CD14-positive monocyte (primary cell): ENCODE measurements around the gene S100A14. TPM values are rescaled to one million over a fixed set of nuclear protein-coding genes. Genes with fewer than 3 reads are reported as not detected.

ENCODE experiments used
- DNase-seq, 3 donors: peaks; one replicate each; pipeline ENCODE4 v3.0.0-alpha.2; 2011 to 2022
- H2AFZ ChIP-seq: 2 replicates; pipeline ENCODE4 v1.6.0; 2012; ENCODE audit warnings: mild to moderate bottlenecking, low read depth, low read length, inconsistent platforms; ENCODE audit not compliant: insufficient read depth, poor library complexity, severe bottlenecking
- H3K27ac ChIP-seq, 2 donors: 1 replicate in 1 of 2; 2 replicates in 1 of 2; pipeline ENCODE4 v1.5.1; 2012 to 2013; ENCODE audit warnings: low read length in 2 of 2, control low read depth in 1 of 2, inconsistent platforms in 1 of 2, low read depth in 1 of 2, mild to moderate bottlenecking in 1 of 2
- H3K27me3 ChIP-seq, 2 donors: one replicate each; pipeline versions ENCODE4 v1.6.0 to v1.6.1; 2011 to 2013; ENCODE audit warnings: low read length in 2 of 2; ENCODE audit not compliant: control insufficient read depth in 2 of 2, insufficient read depth in 2 of 2
- H3K36me3 ChIP-seq, 2 donors: replicated peaks in 1 of 2; 1 replicate in 1 of 2; 2 replicates in 1 of 2; pipeline versions ENCODE4 v1.5.1 to v1.6.1; 2012 to 2013; ENCODE audit warnings: low read length in 2 of 2, control low read depth in 1 of 2, inconsistent platforms in 1 of 2, mild to moderate bottlenecking in 1 of 2; ENCODE audit not compliant: insufficient read depth in 2 of 2, control insufficient read depth in 1 of 2
- H3K4me1 ChIP-seq, 2 donors: 1 replicate in 1 of 2; 2 replicates in 1 of 2; pipeline versions ENCODE4 v1.5.1 to v1.6.1; 2012 to 2013; ENCODE audit warnings: low read length in 2 of 2, control low read depth in 1 of 2, inconsistent platforms in 1 of 2, mild to moderate bottlenecking in 1 of 2, moderate library complexity in 1 of 2; ENCODE audit not compliant: insufficient read depth in 2 of 2, control insufficient read depth in 1 of 2
- H3K4me2 ChIP-seq: replicated peaks from 2 replicates; pipeline ENCODE3; 2012; ENCODE audit warnings: low read length, moderate library complexity, mild to moderate bottlenecking; ENCODE audit not compliant: poor library complexity, severe bottlenecking; ENCODE audit errors: extremely low read depth
- H3K4me3 ChIP-seq, 3 experiments: fragments of 200-600 bp in 1 of 3; sonication (generic) in 1 of 3; replicated peaks in 1 of 3; 1 replicate in 2 of 3; 2 replicates in 1 of 3; pipeline ENCODE4 v1.5.1; 2011 to 2013; ENCODE audit warnings: low read length in 3 of 3, mild to moderate bottlenecking in 3 of 3, control low read depth in 2 of 3, low read depth in 2 of 3, inconsistent platforms in 1 of 3, moderate library complexity in 1 of 3
- H3K79me2 ChIP-seq: 2 replicates; pipeline ENCODE4 v1.6.0; 2012; ENCODE audit warnings: mild to moderate bottlenecking, control low read depth, inconsistent platforms, low read length, moderate library complexity; ENCODE audit not compliant: insufficient read depth
- H3K9ac ChIP-seq: 2 replicates; pipeline ENCODE4 v1.6.0; 2017; ENCODE audit warnings: low read length, mild to moderate bottlenecking; ENCODE audit not compliant: insufficient read depth, poor library complexity, severe bottlenecking
- H3K9me3 ChIP-seq, 2 donors: replicated peaks in 1 of 2; 1 replicate in 1 of 2; 2 replicates in 1 of 2; pipeline versions ENCODE4 v1.5.1 to v1.6.1; 2012 to 2013; ENCODE audit warnings: low read length in 2 of 2, control low read depth in 1 of 2; ENCODE audit not compliant: control insufficient read depth in 1 of 2, insufficient read depth in 1 of 2
- H4K20me1 ChIP-seq: 2 replicates; pipeline ENCODE4 v1.6.0; 2012; ENCODE audit warnings: mild to moderate bottlenecking, low read length, control low read depth, moderate library complexity; ENCODE audit not compliant: insufficient read depth
- H3K27ac Mint-ChIP-seq, 7 donors: one replicate each; pipeline ENCODE4 v1.8.0; 2020; ENCODE audit warnings: mild to moderate bottlenecking in 7 of 7, mixed read lengths in 7 of 7, moderate library complexity in 6 of 7, inconsistent platforms in 2 of 7
- H3K27me3 Mint-ChIP-seq, 3 donors: one replicate each; pipeline ENCODE4 v1.8.0; 2021 to 2022; ENCODE audit warnings: low read depth in 3 of 3, mild to moderate bottlenecking in 3 of 3, mixed read lengths in 3 of 3, moderate library complexity in 3 of 3, inconsistent platforms in 1 of 3
- H3K36me3 Mint-ChIP-seq, 2 donors: one replicate each; pipeline ENCODE4 v1.8.0; 2020; ENCODE audit warnings: mixed read lengths in 2 of 2, inconsistent platforms in 1 of 2, mild to moderate bottlenecking in 1 of 2
- H3K4me1 Mint-ChIP-seq: one replicate; pipeline ENCODE4 v1.8.0; 2020; ENCODE audit warnings: mild to moderate bottlenecking, mixed read lengths
- H3K4me3 Mint-ChIP-seq, 2 donors: one replicate each; pipeline ENCODE4 v1.8.0; 2020; ENCODE audit warnings: mild to moderate bottlenecking in 2 of 2, mixed read lengths in 2 of 2, moderate library complexity in 1 of 2
- H3K9me3 Mint-ChIP-seq, 7 donors: one replicate each; pipeline ENCODE4 v1.8.0; 2020 to 2022; ENCODE audit warnings: mixed read lengths in 7 of 7, mild to moderate bottlenecking in 6 of 7, moderate library complexity in 6 of 7, inconsistent platforms in 2 of 7
- WGBS: methylation state at CpG from one replicate; pipeline ENCODE4 v1.1.5; 2013; ENCODE audit warnings: missing lambda C conversion rate; ENCODE audit not compliant: insufficient coverage; 5-methylcytosine and 5-hydroxymethylcytosine counted together
- intact Hi-C, 2 donors: fragments of 100-400 bp; cut with micrococcal nuclease; formaldehyde crosslinking; loops; one replicate each; pipeline versions ENCODE4 v1.15.0 to v1.15.1; 2023
- polyA plus RNA-seq, 3 donors: library from polyadenylated mRNA; depleted of rRNA in 1 of 3; unstranded in 2 of 3; stranded (reverse) in 1 of 3; fragments of 300-500 nt in 2 of 3; fragments of >200 nt in 1 of 3; fragmentation: Illumina TruSeq in 2 of 3; gene quantifications; 1 replicate in 2 of 3; 2 replicates in 1 of 3; pipeline ENCODE4 v1.2.3, GENCODE V29; 2012 to 2021
- TF ChIP-seq, protein P1 (sequence below): fragments of 200-600 bp; IDR thresholded peaks from one replicate; pipeline ENCODE4 v1.8.0; 2022; ENCODE audit warnings: antibody characterized with exemption, mild to moderate bottlenecking

S100A14 gene
- polyA plus RNA-seq, 3 donors = 0.08 TPM; not detected in 2

DNA sequence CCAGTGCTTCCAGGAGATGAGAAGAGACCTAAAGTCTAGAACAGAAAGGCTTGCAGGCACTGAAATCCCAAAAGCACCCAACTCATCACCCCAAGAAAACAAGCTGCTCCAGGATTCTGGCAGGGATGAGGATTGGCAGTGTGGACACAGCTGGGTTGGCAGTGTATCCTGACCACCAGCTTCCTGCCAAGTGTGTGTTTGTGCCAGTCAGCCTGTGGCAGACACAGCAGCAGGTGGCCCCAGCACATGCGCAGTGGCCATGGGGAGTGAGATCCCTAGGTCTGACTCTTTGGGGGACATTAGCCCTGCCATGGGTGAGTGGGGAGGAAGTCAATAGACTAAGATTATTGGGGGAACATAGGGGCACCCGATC, 33.7 kb upstream of the S100A14 start:
- Histone ChIP-seq H3K4me3 (no peak overlapping the region), H3K9ac (no peak overlapping the region), H3K4me2 (no peak overlapping the region), H2AFZ (no peak overlapping the region), H3K4me1 (peaks cover 40 to 46% of the 10 kb centered on the region in 2 donors), H3K27me3 (no peaks in the 10 kb centered on the region), H3K79me2 (peaks cover 11% of the 10 kb centered on the region), H3K36me3 (peaks cover 10 to 15% of the 10 kb centered on the region in 2 donors), H3K9me3 (no peaks in the 10 kb centered on the region), H4K20me1 (peaks cover 10% of the 10 kb centered on the region), H3K27ac (no peak overlapping the region)
- Mint-ChIP-seq H3K36me3 (peaks cover 18 to 19% of the 10 kb centered on the region in 2 donors), H3K27ac (no peak overlapping the region), H3K4me3 (no peak overlapping the region), H3K4me1 (peaks cover 44% of the 10 kb centered on the region), H3K27me3 (peaks cover 0 to 2% (median 2%) of the 10 kb centered on the region in 3 donors), H3K9me3 (peaks cover 0 to 2% (median 0%) of the 10 kb centered on the region in 7 donors)
- TF ChIP-seq, protein P1, sequence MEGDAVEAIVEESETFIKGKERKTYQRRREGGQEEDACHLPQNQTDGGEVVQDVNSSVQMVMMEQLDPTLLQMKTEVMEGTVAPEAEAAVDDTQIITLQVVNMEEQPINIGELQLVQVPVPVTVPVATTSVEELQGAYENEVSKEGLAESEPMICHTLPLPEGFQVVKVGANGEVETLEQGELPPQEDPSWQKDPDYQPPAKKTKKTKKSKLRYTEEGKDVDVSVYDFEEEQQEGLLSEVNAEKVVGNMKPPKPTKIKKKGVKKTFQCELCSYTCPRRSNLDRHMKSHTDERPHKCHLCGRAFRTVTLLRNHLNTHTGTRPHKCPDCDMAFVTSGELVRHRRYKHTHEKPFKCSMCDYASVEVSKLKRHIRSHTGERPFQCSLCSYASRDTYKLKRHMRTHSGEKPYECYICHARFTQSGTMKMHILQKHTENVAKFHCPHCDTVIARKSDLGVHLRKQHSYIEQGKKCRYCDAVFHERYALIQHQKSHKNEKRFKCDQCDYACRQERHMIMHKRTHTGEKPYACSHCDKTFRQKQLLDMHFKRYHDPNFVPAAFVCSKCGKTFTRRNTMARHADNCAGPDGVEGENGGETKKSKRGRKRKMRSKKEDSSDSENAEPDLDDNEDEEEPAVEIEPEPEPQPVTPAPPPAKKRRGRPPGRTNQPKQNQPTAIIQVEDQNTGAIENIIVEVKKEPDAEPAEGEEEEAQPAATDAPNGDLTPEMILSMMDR = no peak
- WGBS = 91% methylated on average over 2 of the region's 2 CpGs
- intact Hi-C loops = no loop called here
- no peak for DNase-seq

DNA sequence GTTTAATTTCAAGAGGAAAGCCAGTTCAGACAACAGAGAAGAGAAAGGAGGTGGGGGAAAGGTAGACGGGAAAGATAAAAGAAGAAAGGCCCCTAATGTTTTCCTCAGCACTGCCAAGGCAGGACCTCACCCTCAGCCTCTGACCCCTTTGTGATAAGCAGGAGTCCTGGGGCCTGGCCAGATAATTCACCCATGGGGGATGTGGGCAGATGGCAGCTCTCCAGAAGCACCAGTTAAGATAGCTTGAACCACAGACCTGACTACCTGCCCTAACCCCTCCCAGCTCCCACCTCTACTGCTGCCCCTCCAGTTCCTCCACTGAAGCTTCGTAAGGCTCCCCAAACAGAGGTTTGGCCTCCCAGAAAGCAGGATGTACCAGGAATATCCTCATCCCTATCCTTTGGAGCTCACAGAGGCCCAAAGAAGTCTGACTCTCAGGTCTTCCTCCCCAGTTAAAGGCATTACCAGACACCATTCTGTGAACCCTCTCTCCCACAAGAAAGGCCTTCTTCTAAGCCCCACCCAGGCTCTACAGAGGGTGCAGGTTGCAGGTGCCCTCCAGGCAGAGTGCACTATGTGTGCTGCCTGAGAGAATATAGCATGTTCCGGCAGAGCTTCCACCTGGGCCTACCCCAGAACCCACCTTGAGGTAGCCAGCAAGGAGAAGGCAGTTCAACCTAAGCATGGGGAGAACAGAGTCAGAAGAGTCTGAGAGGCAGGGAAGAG, 33.2 kb upstream of the S100A14 start:
- intact Hi-C loops = no loop called here
- Mint-ChIP-seq H3K4me3 (no peak overlapping the region), H3K4me1 (peaks cover 47% of the 10 kb centered on the region), H3K36me3 (peaks cover 23 to 24% of the 10 kb centered on the region in 2 donors), H3K9me3 (peaks cover 0 to 2% (median 0%) of the 10 kb centered on the region in 7 donors), H3K27ac (peak overlapping the region in 2 of 7 donors; percentile 30 to 64), H3K27me3 (peaks cover 0 to 2% (median 2%) of the 10 kb centered on the region in 3 donors)
- Histone ChIP-seq H3K27ac (no peak overlapping the region), H3K79me2 (peaks cover 16% of the 10 kb centered on the region), H3K9me3 (no peaks in the 10 kb centered on the region), H3K4me3 (no peak overlapping the region), H3K27me3 (no peaks in the 10 kb centered on the region), H2AFZ (no peak overlapping the region), H3K36me3 (peaks cover 15 to 21% of the 10 kb centered on the region in 2 donors), H3K4me2 (no peak overlapping the region), H3K9ac (no peak overlapping the region), H3K4me1 (peaks cover 40 to 48% of the 10 kb centered on the region in 2 donors), H4K20me1 (peaks cover 15% of the 10 kb centered on the region)
- DNase-seq = no peak
- TF ChIP-seq, protein P1 = no peak
- 89% methylated on average over 1 of the region's 3 CpGs for WGBS
